GM10266 (cell line): Measurements from ENCODE around the gene MFAP3L.
"Not testable (repeated sequence)": the region's sequence is repeated elsewhere in the genome, so short reads cannot be mapped to it uniquely, and the experiment has no call there.

ENCODE experiments used
- DNase-seq: peaks from one replicate; pipeline ENCODE4 v3.0.0; 2012; ENCODE audit errors: extremely low spot score
- CTCF ChIP-seq: IDR thresholded peaks from 2 replicates; pipeline ENCODE4 v1.5.1; 2012; ENCODE audit warnings: mild to moderate bottlenecking, low read depth; ENCODE audit not compliant: control insufficient read depth, insufficient read depth; ENCODE audit errors: missing control alignments

The MFAP3L gene

GRCh38 chr4:170051402-170051801 is 25.2 kb upstream of the MFAP3L start:
- no peak for DNase-seq
- TF ChIP-seq CTCF: no peak

GRCh38 chr4:170049766-170050165 is 23.6 kb upstream of the MFAP3L start:
- TF ChIP-seq CTCF: no peak
- DNase-seq: no peak

- DNase-seq: peak; percentile 55
- TF ChIP-seq CTCF: peak; percentile 66
These were observed 21.7 kb upstream of the MFAP3L start for GRCh38 chr4:170047771-170048354.

DNA sequence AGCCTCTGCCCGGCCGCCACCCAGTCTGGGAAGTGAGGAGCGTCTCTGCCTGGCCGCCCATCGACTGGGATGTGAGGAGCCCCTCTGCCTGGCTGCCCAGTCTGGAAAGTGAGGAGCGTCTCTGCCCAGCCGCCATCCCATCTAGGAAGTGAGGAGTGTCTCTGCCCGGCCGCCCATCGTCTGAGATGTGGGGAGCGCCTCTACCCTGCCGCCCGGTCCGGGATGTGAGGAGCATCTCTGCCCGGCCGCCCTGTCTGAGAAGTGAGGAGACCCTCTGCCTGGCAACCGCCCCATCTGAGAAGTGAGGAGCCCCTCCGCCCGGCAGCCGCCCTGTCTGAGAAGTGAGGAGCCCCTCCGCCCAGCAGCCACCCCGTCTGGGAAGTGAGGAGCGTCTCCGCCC is 20.0 kb upstream of the MFAP3L start:
- not testable (repeated sequence) for DNase-seq

DNA sequence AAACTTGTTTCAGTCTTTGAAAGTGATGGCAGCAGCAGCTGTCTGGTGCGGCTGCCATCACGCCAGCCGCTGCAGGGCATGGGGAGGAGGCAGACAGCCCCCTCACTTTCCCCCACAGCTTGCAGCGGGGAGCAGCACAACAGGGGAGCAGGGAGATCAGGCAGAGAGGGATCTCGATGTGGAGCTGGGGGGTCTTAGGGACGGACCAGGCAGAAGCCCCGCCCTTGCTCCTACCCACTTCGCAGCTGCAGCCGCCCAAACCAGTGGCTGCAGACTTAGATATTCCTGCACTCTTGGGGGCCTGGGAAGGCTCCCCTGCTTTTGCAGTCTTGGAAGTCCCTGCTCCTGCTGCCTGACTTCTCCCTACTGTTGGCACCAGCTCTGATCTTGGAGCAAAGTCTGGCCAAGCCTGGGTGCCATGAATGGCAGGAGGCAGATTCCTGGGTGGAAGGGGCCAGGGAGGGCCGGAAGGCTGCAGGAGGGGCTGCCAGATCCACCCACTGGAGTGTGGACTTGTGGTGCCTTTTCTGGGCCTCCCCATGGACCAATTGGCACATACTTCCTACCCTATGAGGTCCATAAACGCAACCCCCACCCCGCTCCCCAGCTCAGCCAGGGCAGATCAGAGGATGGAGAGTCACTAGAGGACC is 14.0 kb upstream of the MFAP3L start:
- no peak for TF ChIP-seq CTCF
- DNase-seq: no peak

- no peak for TF ChIP-seq CTCF
- no peak for DNase-seq
These were observed 12.6 kb upstream of the MFAP3L start for GRCh38 chr4:170038769-170039168.

- no peak for TF ChIP-seq CTCF
- DNase-seq: no peak
These were observed 12.0 kb upstream of the MFAP3L start for GRCh38 chr4:170038232-170038631.
